Progenitor cell of endocrine pancreas (in vitro differentiated cells): Measurements from ENCODE around the gene KAT2B. TPM values are rescaled to one million over a fixed set of nuclear protein-coding genes. Genes with fewer than 3 reads are reported as not detected.

Experiments
- DNase-seq: peaks from one replicate; pipeline ENCODE4 v3.0.0; 2021; ENCODE audit warnings: low spot score; ENCODE audit not compliant: unreplicated experiment
- H3K27ac Mint-ChIP-seq: 2 replicates; pipeline ENCODE4 v1.8.0; 2021; ENCODE audit warnings: mild to moderate bottlenecking, moderate library complexity, mixed read lengths
- H3K27me3 Mint-ChIP-seq: 2 replicates; pipeline ENCODE4 v1.8.0; 2021; ENCODE audit warnings: mixed read lengths
- H3K36me3 Mint-ChIP-seq: 2 replicates; pipeline ENCODE4 v1.8.0; 2022; ENCODE audit warnings: mixed read lengths; ENCODE audit not compliant: insufficient read depth
- H3K4me1 Mint-ChIP-seq: 2 replicates; pipeline ENCODE4 v1.8.0; 2021; ENCODE audit warnings: low read depth, mixed read lengths
- H3K4me3 Mint-ChIP-seq: 2 replicates; pipeline ENCODE4 v1.8.0; 2021; ENCODE audit warnings: low read depth, mild to moderate bottlenecking, moderate library complexity, mixed read lengths
- H3K9me3 Mint-ChIP-seq: 2 replicates; pipeline ENCODE4 v1.8.0; 2021; ENCODE audit warnings: low read depth, mixed read lengths
- CTCF ChIP-seq: fragments of 200-600 bp; sonication (generic); IDR thresholded peaks from one replicate; pipeline ENCODE4 v1.5.0; 2021; ENCODE audit warnings: antibody characterized with exemption, mild to moderate bottlenecking; ENCODE audit not compliant: unreplicated experiment
- total RNA-seq: library from RNA; stranded (reverse); gene quantifications from 2 replicates; pipeline ENCODE4 v1.2.1, GENCODE V29; 2021

KAT2B gene
- total RNA-seq, 1 donor from 2014 or later = 17.1 TPM

- peaks cover 5% of the 10 kb centered on the region for H3K36me3 Mint-ChIP-seq
- H3K27me3 Mint-ChIP-seq = no peaks in the 10 kb centered on the region
- H3K27ac Mint-ChIP-seq = no peak overlapping the region
- H3K9me3 Mint-ChIP-seq = no peaks in the 10 kb centered on the region
- no peak overlapping the region for H3K4me3 Mint-ChIP-seq
- no peaks in the 10 kb centered on the region for H3K4me1 Mint-ChIP-seq
- DNase-seq = no peak
- no peak for TF ChIP-seq CTCF
Observed at GRCh38 chr3:20136231-20136630, 96.0 kb downstream of the KAT2B start.

DNA sequence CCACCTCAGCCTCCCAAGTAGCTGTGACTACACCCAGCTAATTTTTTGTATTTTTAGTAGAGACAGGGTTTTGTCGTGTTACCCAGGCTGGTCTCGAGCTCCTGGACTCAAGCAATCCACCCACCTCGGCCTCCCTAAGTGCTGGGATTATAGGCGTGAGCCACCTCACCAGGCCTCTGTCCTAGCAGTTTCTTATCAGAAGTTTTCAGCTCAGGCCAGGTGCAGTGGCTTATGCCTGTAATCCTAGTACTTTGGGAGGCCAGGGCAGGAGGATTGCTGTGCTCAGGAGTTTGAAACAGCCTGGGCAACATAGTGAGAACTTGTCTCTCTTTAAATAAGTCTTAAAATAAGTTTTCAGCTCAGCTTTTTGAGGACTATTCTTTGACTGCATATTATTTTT, 97.4 kb downstream of the KAT2B start:
- H3K9me3 Mint-ChIP-seq = no peaks in the 10 kb centered on the region
- TF ChIP-seq CTCF = no peak
- H3K4me1 Mint-ChIP-seq = no peaks in the 10 kb centered on the region
- DNase-seq = no peak
- H3K4me3 Mint-ChIP-seq = no peak overlapping the region
- no peak overlapping the region for H3K27ac Mint-ChIP-seq
- H3K27me3 Mint-ChIP-seq = no peaks in the 10 kb centered on the region
- H3K36me3 Mint-ChIP-seq = peaks cover 7% of the 10 kb centered on the region

DNA sequence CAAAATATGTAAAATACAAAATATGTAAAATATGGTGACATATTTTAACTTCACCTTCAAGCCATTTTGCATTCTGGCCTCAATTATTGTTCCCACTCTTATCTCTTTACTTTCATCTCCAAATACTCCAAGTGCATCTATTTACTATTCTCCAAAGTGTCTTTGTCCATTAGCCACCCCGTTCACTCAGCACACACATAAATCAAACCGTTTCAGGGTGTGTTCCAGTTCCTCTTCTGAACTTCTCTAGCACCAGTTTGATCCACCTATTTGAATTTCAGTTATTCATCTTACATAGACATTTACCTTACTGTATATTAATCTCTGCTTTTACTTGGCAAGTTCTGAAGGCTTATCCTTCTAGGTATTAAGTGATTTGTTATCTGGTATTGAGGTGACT, 100.6 kb downstream of the KAT2B start:
- no peaks in the 10 kb centered on the region for H3K9me3 Mint-ChIP-seq
- H3K4me3 Mint-ChIP-seq = no peak overlapping the region
- no peaks in the 10 kb centered on the region for H3K27me3 Mint-ChIP-seq
- peaks cover 13% of the 10 kb centered on the region for H3K36me3 Mint-ChIP-seq
- no peak for DNase-seq
- H3K4me1 Mint-ChIP-seq = no peaks in the 10 kb centered on the region
- H3K27ac Mint-ChIP-seq = no peak overlapping the region
- no peak for TF ChIP-seq CTCF

GRCh38 chr3:20141316-20141715, 101.1 kb downstream of the KAT2B start:
- TF ChIP-seq CTCF = no peak
- H3K36me3 Mint-ChIP-seq = peaks cover 13% of the 10 kb centered on the region
- no peaks in the 10 kb centered on the region for H3K9me3 Mint-ChIP-seq
- H3K4me1 Mint-ChIP-seq = no peaks in the 10 kb centered on the region
- H3K27me3 Mint-ChIP-seq = no peaks in the 10 kb centered on the region
- H3K4me3 Mint-ChIP-seq = no peak overlapping the region
- H3K27ac Mint-ChIP-seq = no peak overlapping the region
- DNase-seq = no peak

DNA sequence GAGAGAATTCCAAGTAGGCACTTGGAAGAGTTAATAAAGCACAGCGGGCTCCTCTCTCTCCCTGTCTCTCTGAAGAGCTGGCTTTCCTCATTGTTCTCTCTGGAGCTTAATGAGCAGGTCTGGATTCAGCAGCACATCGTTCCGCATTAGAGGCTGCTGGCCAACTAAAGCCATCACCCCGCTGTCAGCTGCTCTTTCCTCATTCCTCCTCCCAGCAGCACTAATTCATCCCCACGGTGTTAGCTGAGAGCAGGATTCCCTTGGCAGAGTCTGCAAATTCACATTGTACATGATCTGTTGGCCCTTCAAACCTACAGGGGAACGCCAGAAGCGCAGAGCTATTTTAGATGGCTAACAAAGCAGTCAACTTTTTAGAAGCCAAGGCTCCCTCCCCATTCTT, 101.6 kb downstream of the KAT2B start:
- peak overlapping the region; percentile 62 for H3K27ac Mint-ChIP-seq
- TF ChIP-seq CTCF = no peak
- H3K36me3 Mint-ChIP-seq = peaks cover 13% of the 10 kb centered on the region
- no peak overlapping the region for H3K4me3 Mint-ChIP-seq
- H3K4me1 Mint-ChIP-seq = no peaks in the 10 kb centered on the region
- DNase-seq = no peak
- no peaks in the 10 kb centered on the region for H3K9me3 Mint-ChIP-seq
- no peaks in the 10 kb centered on the region for H3K27me3 Mint-ChIP-seq
